Osteoblast (primary cell): ENCODE results near the gene HID1. TPM values are rescaled to one million over a fixed set of nuclear protein-coding genes. Genes with fewer than 3 reads are reported as not detected.
A peak's percentile ranks its signal among the peaks of the same experiment; 100 is the strongest.

Source experiments
- DNase-seq: peaks from one replicate; pipeline ENCODE4 v3.0.0; 2011; ENCODE audit warnings: low spot score, mixed read lengths; ENCODE audit not compliant: insufficient read length; ENCODE audit errors: missing footprints
- H2AFZ ChIP-seq: 2 replicates; pipeline ENCODE4 v1.6.0; 2011; ENCODE audit warnings: mild to moderate bottlenecking, low read length
- H3K27ac ChIP-seq: 2 replicates; pipeline ENCODE4 v1.5.1; 2011; ENCODE audit warnings: mild to moderate bottlenecking, low read depth, low read length, moderate library complexity
- H3K27me3 ChIP-seq: 2 replicates; pipeline ENCODE4 v1.6.0; 2012; ENCODE audit warnings: mild to moderate bottlenecking, control low read depth, inconsistent platforms, low read length, moderate library complexity; ENCODE audit not compliant: insufficient read depth
- H3K36me3 ChIP-seq: 2 replicates; pipeline ENCODE4 v1.5.1; 2011; ENCODE audit warnings: mild to moderate bottlenecking, low read length, control low read depth, moderate library complexity; ENCODE audit not compliant: insufficient read depth
- H3K4me1 ChIP-seq: 2 replicates; pipeline ENCODE4 v1.5.1; 2011; ENCODE audit warnings: mild to moderate bottlenecking, low read length, control low read depth, moderate library complexity; ENCODE audit not compliant: insufficient read depth
- H3K4me2 ChIP-seq: 2 replicates; pipeline ENCODE4 v1.6.0; 2011; ENCODE audit warnings: mild to moderate bottlenecking, low read length; ENCODE audit not compliant: insufficient read depth
- H3K4me3 ChIP-seq: fragments of 200-600 bp; sonication (generic); 3 replicates; pipeline ENCODE4 v1.5.1; 2012; ENCODE audit warnings: mild to moderate bottlenecking, low read length, inconsistent platforms; ENCODE audit not compliant: insufficient read depth
- H3K79me2 ChIP-seq: 2 replicates; pipeline ENCODE4 v1.6.0; 2012; ENCODE audit warnings: mild to moderate bottlenecking, low read length, control low read depth, inconsistent platforms; ENCODE audit not compliant: insufficient read depth
- H3K9me3 ChIP-seq: 2 replicates; pipeline ENCODE4 v1.5.1; 2011; ENCODE audit warnings: low read depth, low read length, control low read depth
- H4K20me1 ChIP-seq: 2 replicates; pipeline ENCODE4 v1.6.0; 2012; ENCODE audit warnings: mild to moderate bottlenecking, low read length, control low read depth; ENCODE audit not compliant: insufficient read depth
- total RNA-seq: library from RNA; depleted of rRNA; stranded (reverse); fragments of >200 nt; gene quantifications from 2 replicates; pipeline ENCODE4 v1.2.3, GENCODE V29; 2012
- TF ChIP-seq, protein P1 (sequence below): IDR thresholded peaks from 2 replicates; pipeline ENCODE4 v1.5.1; 2011; ENCODE audit warnings: mild to moderate bottlenecking, low read depth, low read length, moderate library complexity; ENCODE audit errors: extremely low read depth

Gene HID1
- total RNA-seq, 1 donor = 0.36 TPM

DNA sequence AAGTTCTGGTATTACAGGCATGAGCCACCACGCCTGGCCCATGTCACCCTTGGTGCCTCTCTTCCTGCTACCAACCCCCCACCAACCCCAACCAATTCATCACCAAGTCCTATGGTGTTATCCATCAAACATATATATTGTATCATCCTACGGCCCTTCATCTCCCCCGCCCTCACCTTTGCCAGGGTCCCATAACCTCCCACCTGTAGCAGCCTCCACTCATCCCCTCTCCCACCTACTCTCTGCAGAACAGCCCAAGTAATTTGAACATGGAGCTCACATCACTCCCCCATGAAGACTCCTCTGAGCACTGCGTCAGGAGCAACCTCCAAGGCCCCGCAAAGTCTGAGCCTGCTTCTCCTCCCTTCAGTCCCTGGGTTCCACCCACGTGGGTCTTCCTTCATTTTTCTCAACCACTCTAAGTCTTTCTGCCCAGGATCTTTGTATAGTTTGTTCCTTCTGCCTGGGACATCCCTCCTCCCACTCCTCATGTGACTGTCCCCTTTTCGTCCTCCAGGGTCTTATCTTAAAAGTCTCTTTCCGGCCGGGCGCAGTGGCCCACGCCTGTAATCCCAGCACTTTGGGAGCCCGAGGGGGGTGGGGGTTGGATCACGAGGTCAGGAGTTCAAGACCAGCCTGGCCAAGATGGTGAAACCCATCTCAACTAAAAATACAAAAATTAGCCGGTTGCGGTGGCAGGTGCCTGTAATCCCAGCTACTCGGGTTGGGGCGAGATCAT lies 7.0 kb upstream of the HID1 start:
- Histone ChIP-seq H3K27me3 (peaks cover 17% of the 10 kb centered on the region), H2AFZ (no peak overlapping the region), H3K36me3 (no peaks in the 10 kb centered on the region), H3K79me2 (no peaks in the 10 kb centered on the region), H4K20me1 (no peaks in the 10 kb centered on the region), H3K4me2 (no peak overlapping the region), H3K9me3 (no peaks in the 10 kb centered on the region), H3K27ac (no peak overlapping the region), H3K4me3 (no peak overlapping the region), H3K4me1 (peaks cover 13% of the 10 kb centered on the region)
- TF ChIP-seq, protein P1, sequence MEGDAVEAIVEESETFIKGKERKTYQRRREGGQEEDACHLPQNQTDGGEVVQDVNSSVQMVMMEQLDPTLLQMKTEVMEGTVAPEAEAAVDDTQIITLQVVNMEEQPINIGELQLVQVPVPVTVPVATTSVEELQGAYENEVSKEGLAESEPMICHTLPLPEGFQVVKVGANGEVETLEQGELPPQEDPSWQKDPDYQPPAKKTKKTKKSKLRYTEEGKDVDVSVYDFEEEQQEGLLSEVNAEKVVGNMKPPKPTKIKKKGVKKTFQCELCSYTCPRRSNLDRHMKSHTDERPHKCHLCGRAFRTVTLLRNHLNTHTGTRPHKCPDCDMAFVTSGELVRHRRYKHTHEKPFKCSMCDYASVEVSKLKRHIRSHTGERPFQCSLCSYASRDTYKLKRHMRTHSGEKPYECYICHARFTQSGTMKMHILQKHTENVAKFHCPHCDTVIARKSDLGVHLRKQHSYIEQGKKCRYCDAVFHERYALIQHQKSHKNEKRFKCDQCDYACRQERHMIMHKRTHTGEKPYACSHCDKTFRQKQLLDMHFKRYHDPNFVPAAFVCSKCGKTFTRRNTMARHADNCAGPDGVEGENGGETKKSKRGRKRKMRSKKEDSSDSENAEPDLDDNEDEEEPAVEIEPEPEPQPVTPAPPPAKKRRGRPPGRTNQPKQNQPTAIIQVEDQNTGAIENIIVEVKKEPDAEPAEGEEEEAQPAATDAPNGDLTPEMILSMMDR = no peak
- DNase-seq = peak; percentile 61

DNA sequence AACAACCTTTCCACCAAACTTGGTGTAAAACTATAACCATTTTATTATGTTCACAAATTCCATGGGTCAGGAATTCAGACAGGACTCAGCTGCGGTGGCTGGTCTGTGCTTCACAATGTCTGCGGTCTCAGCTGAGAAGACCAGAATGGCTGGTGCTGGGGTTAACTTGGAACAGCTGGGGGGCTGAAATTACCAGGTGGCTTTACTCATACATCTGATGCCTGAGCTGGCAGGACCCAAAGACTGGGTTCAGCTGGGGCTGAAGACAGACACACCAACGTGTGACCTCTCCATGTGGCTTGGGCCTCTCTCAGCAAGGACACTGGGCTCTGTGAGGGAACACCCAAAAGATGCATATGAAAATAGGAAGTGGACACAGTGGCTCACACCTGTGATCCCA lies 5.7 kb upstream of the HID1 start:
- no peaks in the 10 kb centered on the region for H3K36me3 ChIP-seq
- H3K4me1 ChIP-seq = peaks cover 13% of the 10 kb centered on the region
- H3K27me3 ChIP-seq = peaks cover 28% of the 10 kb centered on the region
- H3K4me3 ChIP-seq = no peak overlapping the region
- H2AFZ ChIP-seq = no peak overlapping the region
- H3K79me2 ChIP-seq = no peaks in the 10 kb centered on the region
- peak; percentile 11 for DNase-seq
- H3K4me2 ChIP-seq = no peak overlapping the region
- H4K20me1 ChIP-seq = no peaks in the 10 kb centered on the region
- TF ChIP-seq, protein P1 = no peak
- H3K27ac ChIP-seq = no peak overlapping the region
- no peaks in the 10 kb centered on the region for H3K9me3 ChIP-seq

DNA sequence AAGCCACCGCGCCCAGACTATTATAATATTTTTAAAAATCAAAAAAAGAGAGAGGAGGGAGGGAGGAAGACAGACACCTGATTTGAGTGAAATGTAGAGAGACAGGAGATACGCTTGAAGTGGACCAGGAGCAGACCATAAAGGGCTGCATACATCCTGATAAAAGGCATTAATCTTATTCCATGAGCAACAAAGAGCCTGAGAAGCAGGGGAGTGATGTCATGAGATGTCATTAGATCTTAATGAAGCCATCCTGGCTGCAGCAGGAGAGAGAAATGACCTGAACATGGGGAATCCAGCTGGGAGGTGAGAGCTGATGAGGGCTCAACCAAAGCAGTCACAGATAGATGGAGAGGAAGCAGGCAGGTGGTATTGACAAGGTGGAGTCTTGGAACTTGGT lies 5.2 kb upstream of the HID1 start:
- Histone ChIP-seq H4K20me1 (no peaks in the 10 kb centered on the region), H3K27ac (no peak overlapping the region), H3K9me3 (no peaks in the 10 kb centered on the region), H3K36me3 (no peaks in the 10 kb centered on the region), H3K4me3 (no peak overlapping the region), H3K4me2 (no peak overlapping the region), H2AFZ (no peak overlapping the region), H3K4me1 (peaks cover 13% of the 10 kb centered on the region), H3K79me2 (no peaks in the 10 kb centered on the region), H3K27me3 (peaks cover 32% of the 10 kb centered on the region)
- TF ChIP-seq, protein P1 = no peak
- peak; percentile 76 for DNase-seq

DNA sequence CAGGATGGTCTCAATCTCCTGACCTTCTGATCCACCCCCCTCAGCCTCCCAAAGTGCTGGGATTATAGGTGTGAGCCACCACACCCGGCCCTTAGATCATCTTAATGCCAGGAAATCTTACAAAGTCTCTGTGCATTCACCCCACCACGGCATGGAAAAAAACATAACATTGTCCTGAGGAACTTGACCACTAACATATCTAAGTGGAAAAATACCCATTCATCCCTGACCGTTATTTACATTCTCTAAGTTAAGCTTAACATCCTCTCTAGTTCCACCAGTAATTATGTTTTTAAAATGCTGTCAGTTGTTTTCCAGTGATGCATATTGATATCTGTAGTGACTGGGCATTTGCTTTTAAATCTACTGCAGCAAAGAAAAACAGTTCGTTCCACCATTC lies 3.4 kb upstream of the HID1 start:
- H3K4me3 ChIP-seq = no peak overlapping the region
- H3K27ac ChIP-seq = no peak overlapping the region
- no peak overlapping the region for H3K4me2 ChIP-seq
- DNase-seq = no peak
- H3K4me1 ChIP-seq = no peaks in the 10 kb centered on the region
- peaks cover 49% of the 10 kb centered on the region for H3K27me3 ChIP-seq
- no peak overlapping the region for H2AFZ ChIP-seq
- H3K9me3 ChIP-seq = no peaks in the 10 kb centered on the region
- TF ChIP-seq, protein P1 = no peak
- no peaks in the 10 kb centered on the region for H3K79me2 ChIP-seq
- no peaks in the 10 kb centered on the region for H3K36me3 ChIP-seq
- H4K20me1 ChIP-seq = no peaks in the 10 kb centered on the region
